GM21515 (cell line): ENCODE results near the gene ME3.

Experiments used
- ATAC-seq: cut with Tn5 transposase; IDR thresholded peaks from one replicate; pipeline ENCODE4 v1.9.1; 2021; ENCODE audit not compliant: unreplicated experiment

ME3 gene

DNA sequence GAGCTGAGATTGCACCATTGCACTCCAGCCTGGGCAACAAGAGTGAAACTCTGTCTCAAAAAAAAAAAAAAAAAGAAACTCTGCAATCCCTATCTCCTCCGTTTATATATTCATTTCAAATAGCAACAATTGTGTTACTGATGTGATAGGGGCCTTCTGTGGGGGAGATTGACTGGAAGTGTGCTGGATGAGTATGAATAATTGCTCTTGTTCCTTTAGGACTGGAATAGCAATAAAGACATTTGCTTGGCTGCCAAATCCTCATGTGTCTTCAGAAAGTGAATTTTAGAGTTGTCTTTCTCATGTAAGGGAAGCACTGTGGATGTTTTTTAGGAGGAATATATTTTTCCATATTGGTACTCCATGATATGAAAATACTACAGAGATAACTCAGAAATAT, 21.1 kb upstream of the ME3 start:
- no peak for ATAC-seq

DNA sequence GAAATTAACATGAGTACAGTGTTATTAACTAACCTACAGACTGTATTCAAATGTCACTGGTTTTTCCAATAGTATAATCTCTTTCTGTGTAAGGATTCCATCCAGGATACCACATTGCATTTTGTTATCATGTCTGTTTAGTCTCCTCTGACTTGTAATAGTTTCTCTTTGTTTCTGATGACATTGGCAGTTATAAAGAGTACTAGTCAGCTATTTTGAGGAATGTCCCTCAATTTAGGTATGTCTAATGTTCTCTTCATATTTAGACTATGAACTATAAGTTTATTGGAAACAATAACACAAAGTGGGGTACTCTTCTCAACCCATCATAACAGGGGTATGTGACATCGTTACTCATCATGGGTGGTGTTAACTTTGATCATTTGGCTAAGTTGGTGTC, 20.3 kb upstream of the ME3 start:
- ATAC-seq: no peak

DNA sequence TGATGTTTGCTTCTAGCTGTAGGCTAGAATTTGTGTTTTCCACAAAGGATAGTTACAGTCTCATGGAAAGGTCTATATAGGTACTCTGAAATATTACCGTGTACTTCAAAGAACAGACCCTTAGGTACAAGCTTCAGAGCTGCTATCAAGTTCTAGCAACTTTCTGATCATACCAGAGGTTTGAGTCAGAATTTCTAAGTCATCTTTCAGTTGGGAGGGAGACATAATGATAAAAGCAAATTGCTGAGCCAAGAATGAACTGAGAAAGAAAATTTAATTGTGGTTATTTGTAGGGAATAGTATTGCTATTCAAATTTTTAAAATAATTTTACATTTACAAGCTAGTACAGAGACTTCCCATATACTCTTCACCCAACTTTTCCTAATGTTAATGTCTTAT, 19.9 kb upstream of the ME3 start:
- ATAC-seq: no peak

DNA sequence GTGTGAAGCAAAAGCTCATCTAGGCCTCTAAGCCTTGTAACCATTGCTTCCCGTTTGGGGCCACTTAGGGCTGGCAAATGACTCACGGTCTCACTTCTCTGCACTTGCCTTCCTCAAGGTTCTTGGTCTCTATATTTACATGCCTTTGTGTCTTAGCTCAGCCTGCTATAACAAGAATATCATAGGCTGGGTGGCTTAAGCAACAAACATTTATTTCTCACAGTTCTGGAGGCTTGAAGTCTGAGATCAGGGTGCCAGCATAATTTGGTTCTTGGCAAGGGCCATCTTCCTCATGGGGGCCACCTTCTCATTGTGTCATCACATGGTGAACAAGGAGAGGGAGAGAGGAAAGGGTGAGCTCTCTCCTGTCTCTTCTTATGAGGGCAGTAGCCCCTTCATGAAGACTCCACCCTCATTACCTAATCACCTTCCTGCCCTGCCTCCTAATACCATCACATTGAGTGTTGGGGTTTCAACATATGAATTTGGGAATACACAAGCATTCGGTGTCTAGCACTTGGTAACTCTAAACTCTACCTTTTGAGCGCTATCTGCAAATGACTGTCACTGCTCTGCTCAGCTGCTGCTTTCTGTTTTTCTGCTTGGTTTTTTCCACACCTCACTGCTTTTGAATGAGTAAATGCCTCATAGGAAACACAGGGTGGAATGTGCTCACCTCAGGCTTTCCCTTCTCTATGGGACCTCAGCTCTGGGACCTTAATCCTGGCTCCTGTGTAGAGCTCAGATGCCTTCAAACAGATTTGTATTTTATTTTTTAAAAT, 16.2 kb upstream of the ME3 start:
- ATAC-seq: peak; percentile 77

DNA sequence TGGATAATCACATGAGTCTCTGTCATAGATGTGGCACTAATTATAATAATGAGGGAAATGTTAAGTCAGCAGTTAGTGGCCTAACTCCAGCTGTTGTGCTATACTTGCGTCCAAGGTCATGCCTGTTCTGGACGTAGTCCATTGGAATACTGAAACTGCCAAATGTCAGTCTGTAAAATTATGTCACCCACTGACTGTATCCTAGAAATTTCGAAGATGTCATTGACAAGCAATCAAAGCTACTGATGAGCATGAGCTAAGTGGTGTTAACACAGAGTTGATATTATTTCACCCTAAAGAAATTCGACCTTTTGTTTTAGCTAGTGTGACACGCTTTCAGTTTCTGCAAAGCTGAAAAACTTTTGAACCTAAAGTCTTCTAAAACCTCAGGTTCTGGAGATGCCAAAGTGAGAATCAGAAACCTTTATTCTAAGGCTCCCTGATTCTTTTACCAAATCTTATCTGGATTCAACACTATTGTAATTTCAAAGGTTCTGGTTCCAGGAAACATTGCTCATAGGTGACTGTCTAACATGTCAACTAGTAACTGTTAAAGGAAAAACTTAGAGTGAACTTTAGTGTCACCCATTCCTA, 14.9 kb upstream of the ME3 start:
- no peak for ATAC-seq

DNA sequence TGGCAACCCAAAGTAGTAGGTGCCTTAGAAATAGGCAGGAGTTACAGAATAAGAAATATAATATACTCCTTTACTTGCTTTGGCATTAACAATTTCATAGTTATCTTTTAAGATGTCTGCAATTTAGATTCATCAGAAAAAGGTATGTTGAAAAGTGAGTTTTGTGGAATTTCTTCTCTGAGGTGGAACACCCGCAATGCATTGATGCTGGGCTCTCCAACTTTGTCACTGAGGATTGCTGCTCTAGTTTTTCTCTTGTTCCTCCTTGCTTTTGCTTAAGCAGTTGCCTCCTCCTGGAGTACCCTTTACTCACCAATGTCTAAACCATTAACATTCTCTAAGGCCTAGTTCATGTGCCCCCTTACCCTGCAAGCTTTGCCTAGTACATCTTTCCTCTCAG, 14.1 kb upstream of the ME3 start:
- no peak for ATAC-seq

DNA sequence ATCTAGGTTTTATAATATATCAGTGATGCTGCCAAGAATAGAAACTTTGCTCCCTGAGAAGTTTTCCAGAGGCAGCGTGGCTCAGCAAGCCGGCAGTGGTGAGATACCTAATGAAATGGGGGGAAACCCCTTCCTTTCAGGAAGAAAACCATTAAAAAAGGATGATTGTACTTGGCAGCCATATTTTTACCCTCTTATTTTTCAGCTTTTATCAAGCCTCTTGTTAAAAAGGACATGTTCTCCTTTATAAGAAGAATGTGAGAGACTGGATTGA, 9.0 kb upstream of the ME3 start:
- no peak for ATAC-seq

DNA sequence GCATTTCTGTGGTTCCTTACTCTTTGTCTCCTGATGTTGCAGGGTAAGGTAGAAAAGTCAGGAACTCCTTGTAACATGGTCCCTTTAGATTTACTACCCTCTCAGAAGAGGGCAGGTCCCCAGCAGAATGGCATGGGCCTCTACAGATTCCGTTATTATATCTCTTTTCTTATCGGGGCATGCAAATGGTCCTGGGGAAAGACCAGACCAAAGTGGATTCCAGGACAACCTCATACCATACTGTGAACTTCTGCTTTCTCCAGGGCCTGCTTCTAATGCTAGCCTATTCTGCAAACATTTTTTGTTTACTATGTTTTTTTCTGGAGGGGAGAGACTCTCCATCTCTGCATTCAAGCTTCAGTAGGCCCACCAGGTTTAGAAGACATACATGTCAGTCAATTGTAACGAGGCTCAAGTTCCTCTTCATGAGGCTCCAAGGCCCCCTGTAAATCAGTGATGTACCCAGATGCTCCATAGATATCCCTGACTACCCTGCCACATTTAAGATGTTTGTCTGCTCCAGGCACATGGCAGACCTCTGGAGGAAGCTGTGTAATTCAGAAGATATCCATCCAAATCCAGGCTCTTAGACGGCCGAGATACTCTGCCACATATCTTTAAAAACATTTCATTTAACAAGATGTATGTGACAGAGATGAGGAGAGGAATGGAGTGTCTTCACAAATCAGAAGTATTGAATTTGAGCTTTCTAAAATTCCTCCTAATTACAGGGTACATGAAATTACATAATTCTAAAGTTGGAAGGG, 8.5 kb upstream of the ME3 start:
- ATAC-seq: no peak

DNA sequence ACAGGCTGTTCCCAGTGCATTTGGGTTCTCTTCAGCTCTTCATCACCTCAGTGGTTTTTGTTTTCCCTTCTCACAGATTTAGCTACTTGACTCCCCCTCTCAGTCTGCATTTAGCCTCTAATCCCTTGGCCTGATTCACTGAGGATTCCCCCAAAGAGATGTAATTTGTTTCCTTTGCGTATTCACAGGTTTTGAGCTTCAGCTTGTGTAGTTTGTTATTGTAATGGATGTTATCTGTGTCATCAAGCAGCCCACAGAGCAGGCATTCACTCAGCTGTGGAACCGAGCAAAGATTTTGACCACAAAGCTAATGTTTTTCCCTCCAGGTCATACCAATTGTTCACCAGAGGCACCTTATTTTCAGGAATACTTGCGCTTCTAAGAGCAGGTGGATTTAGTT, 6.4 kb upstream of the ME3 start:
- no peak for ATAC-seq

DNA sequence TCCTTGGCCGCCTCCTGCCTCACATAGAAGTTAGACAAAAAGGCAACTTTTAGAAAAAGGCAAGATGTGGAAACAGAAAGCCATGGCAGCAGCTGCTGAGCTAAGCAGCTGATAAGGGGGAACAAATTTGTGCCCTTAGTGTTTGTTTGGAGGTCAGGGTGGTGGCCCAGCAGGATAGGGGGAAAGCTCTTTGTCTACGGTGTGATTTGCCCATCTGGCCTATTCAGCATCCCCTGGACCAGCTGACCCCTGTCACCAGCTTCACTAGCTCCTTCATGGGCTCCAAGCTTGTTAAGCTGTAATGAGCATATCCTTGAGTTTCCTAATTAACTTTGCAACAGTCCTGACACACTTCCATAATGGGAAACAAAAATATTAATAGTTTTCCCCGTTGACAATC, 5.9 kb upstream of the ME3 start:
- no peak for ATAC-seq

DNA sequence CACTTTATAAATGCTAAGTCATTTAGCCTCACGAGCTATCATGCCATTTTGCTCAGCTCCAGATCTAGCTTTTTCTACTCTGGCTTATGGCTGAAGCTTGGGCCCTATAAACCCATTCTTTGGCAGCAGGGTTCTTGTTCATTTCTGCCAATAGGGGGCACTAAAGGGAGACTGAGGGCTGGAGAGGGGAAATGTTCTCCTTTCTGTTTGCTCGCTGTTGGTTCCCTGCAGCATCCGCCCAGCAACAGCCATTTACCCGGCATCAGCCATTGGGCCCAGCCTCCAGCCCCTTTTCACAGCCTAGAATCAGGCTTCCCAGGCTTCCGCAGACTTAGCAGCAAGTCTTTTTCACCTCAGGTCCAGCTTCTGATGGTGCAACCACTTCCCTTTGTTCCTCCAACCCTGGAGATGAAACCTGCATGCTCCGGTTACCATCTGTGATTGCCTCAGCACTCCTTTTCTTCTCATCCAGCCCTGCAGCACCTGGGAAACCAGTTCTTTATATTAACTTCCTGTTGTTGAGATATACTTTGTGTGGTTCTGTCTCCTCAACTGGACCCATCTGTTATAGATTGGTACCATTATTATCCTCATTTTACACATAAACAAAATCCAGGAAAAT, 4.2 kb upstream of the ME3 start:
- no peak for ATAC-seq

DNA sequence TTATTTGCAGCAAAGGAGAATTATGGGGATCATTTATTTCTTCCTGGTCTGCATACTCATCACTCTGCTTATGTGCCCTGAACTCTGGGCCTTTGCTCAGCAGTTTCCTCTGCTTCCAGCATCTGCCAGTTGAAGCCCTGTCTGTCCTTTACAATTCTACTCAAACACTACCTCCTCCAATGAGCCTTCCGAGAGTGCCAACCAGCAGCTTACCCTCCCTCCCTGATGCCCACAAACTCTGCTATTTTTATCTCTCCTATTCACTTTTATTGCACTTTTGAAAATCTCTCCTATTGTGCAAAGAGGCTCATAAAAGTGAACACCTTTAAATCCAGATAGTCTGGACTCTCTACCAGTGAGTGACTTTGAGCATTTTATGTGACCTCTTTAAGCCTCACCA, 3.6 kb upstream of the ME3 start:
- ATAC-seq: no peak

DNA sequence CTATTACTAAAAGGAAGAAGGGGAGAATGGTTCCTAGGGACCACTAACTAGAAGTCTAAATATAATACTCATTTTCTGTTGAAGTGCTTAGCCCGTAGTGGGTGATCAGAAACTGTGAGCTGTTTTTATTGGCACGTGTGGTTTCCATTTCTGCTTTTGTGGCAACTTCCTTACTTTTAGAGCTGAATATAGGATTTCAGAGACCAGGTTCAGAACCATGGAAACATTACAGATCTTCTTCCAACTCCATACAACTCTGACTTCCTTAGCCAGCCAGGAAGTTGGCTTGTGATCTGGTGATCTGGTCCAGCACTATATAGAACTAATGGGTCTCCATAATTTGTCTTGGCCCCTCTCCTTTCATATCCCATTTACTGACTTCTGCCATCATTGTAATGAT, 2.6 kb upstream of the ME3 start:
- no peak for ATAC-seq

DNA sequence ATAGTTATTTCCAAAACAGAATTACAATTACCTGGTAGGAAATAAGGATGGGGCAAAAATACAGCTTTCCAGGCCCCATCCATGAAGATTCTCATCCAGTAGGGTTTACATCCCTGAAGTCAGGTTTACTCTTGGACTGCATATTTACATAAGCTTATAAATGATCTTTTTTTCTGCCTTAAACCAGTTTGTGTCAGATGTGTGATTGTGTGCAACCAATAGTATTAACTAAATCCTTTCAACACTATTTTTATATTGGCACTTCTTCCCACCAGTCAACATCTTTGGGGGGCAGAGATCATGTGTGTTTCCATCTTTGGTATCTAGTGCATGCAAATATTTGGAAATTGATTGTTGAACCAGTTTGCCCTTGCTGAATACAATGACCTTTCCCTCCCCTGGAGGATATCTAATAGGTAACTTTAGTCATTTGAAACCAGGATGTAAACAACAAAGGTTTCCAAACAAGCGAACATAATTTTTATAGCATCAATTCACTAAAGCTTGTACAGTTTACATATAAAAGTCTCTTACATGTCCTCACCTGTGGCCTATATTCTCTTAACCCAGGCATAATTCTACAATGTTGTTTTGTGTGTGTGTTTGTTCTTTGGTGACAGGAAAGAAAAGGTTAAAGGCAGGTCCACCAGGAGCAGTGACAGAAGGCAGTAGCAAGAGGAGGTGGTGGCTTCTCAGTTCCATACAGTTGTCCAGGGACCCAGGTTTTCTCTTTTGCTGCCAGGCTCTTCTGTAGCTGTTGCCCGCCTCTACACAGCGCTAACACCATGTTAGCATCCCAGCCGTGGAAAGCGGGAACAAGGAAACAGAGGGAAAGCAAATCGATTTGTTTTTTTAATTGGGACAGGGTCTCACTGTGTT, 1.7 kb upstream of the ME3 start:
- no peak for ATAC-seq

DNA sequence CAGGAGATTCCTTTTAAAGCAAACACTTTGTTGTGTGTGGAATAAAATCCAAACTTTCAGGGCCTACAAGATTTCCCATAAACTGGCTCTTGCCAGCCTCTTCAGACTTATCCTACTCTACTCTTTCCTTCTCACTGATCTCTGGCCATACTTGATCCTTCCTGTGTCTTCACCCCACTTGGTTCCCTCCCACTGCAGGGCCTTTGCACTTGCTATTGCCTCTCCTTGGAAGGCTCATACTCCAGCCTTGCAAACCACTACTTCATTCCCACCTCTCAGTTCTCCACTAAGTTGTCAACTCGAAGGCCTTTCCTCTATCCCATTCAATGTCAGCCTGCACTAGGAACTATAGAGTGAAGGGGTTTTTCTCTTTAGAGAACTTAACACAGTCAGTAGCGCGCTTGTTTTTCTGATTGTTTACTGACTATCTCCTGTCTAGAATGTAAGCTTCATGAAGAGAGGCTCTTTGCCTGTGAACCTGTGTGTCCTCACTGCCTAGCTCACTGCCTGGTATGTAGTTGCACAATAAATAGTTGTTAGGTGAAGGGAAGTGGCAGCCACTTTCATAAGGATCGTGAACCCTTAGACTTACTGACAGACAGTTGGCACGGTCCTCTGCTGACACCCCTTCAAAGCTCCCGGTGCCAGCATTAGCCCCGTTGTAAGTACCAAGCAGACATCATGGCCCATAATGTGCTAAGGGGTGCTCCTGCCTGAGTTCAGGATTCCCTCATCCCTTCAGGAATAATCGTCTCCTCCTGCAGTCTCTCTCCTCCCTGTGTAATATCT, 833 bp upstream of the ME3 start:
- ATAC-seq: no peak

DNA sequence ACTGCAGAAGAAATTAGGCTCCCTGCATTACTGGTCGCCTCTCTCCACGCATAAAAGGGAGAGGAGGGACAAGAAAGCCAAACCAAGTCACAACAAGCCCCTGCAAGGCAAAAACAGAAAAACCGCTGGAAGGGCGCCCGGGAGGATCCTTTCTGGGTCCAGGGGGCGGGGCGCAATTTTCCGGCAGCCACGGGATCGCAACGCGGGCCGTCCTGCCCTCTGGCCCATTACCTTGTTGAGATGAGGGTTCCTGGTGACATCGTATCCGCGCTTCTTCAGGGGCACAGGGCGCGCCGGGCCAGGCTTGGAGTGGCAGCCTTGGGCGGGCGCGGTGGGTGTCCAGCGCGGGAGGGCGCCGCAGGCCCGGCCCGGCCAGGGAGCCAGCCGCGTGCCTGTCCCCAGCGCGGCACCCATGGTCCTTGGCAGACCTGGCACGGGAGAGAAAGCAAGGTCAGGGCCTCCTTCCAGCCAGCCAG, 847 bp downstream of the ME3 start:
- ATAC-seq: no peak

DNA sequence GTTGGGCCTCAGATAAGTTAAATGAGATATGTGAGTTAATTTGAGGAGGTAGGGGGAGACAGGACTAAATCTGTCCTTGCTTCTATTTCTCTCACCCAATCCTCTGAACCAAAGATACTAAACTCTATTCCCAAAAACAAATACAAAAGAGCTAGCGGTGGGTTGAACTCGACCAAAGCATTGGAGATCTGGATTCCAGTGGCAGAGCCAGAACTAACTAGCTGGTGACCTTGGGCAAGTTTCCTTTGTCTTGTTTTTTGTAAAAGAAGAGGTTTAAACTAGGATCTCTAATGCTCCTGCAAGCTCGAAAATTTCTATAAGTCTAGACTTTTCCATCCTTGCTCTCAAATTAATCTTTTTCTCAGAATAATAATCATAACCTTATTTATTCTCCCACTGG, 1.5 kb downstream of the ME3 start:
- no peak for ATAC-seq

DNA sequence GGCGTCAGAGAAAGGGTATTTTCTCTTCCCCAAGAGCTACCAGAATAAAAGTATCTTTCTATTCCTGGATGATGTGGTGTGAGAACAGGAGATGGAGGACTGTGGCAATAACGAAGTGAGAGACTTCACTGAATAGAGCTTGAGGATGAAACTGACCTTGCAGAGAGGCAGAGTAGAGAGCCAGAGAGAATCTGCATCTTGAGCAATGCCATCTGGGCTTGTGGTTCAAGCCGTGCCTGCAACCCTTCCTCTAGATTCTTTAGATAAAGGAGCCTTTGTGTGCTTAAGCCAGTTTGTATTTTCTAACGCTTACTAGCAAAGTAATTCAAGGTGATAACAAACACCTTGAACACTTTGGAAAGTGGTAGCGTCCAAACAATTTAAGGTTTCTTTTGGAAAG, 2.2 kb downstream of the ME3 start:
- no peak for ATAC-seq

DNA sequence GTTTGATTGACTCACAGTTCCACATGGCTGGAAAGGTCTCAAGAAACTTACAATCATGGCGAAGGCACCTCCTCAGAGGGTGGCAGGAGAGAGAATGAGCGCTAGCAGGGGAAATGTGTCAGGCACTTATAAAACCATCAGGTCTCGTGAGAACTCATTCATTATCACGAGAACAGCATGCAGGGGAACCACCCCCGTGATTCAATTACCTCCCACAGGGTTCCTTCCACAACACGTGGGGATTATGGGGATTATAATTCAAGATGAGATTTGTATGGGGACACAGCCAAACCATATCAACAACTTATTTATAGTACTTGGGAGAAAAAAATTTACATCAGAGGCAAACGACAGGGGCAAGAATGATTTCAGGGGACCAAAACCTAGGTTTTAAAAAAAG, 3.0 kb downstream of the ME3 start:
- no peak for ATAC-seq

DNA sequence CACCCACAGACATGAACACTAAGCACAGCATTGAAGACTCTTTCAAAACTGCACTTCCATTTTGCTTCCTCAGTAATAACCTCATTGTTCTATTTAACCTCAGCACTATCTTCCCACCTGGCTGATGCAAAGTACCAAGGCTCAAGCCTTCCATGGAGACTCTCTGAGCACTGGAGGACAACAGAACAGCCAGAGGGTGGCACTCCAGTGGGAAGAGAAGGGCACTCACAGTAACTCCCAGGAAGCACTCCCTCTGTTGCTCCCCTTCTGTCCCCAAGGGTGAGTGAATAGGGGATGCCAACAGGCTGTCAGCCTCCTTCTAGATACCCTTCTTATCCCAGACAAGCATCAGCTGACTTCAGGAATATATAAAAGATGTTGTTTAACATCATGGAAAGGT, 3.5 kb downstream of the ME3 start:
- ATAC-seq: no peak
